IMR-90 (cell line): Measurements from ENCODE around the gene GJD2. TPM values are rescaled to one million over a fixed set of nuclear protein-coding genes. Genes with fewer than 3 reads are reported as not detected.

Source experiments
- ATAC-seq: fragments of 200-7000 bp; cut with Tn5 transposase; 2 replicates; pipeline ENCODE4 v1.9.1; 2020; ENCODE audit warnings: low read depth, mild to moderate bottlenecking, moderate library complexity
- BruUV-seq: library from RNA; stranded (reverse); fragments of 400-500 nt; replicated peaks from 2 replicates; lab custom pipeline; 2021; lab: Mats Ljungman, UMichigan
- CTCF ChIA-PET: fragments of 300-600 bp; formaldehyde crosslinking; extraction: SDS; loops from one replicate; lab custom pipeline; 2021; ENCODE audit warnings: antibody characterized with exemption; lab: Yijun Ruan, JAX
- POLR2A ChIA-PET: fragments of 300-600 bp; sonication (Branson Sonifier 250); formaldehyde crosslinking; loops from one replicate; lab custom pipeline; 2022; ENCODE audit warnings: antibody characterized with exemption; ENCODE audit not compliant: unreplicated experiment; lab: Charles Lee
- DNase-seq: peaks from one replicate; pipeline ENCODE4 v3.0.0; 2013
- H2AFZ ChIP-seq: replicated peaks from 2 replicates; pipeline ENCODE3; 2013; ENCODE audit warnings: low read length, mild to moderate bottlenecking; ENCODE audit not compliant: poor library complexity
- H2AK5ac ChIP-seq: 2 replicates; pipeline ENCODE4 v1.6.1; 2013; ENCODE audit warnings: low read depth, low read length, inconsistent platforms
- H2AK9ac ChIP-seq: replicated peaks from 2 replicates; pipeline ENCODE3; 2013; ENCODE audit warnings: mild to moderate bottlenecking, low read depth, low read length, moderate library complexity; ENCODE audit not compliant: poor library complexity
- H2BK120ac ChIP-seq: 2 replicates; pipeline ENCODE4 v1.6.1; 2013; ENCODE audit warnings: low read depth, low read length, inconsistent platforms
- H2BK15ac ChIP-seq: 3 replicates; pipeline ENCODE4 v1.6.1; 2013; ENCODE audit warnings: low read depth, low read length, inconsistent platforms
- H2BK20ac ChIP-seq: 2 replicates; pipeline ENCODE4 v1.6.1; 2013; ENCODE audit warnings: low read depth, mild to moderate bottlenecking, inconsistent platforms, low read length, moderate library complexity
- H2BK5ac ChIP-seq: 2 replicates; pipeline ENCODE4 v1.6.1; 2013; ENCODE audit warnings: mild to moderate bottlenecking, low read depth, low read length, inconsistent platforms; ENCODE audit not compliant: poor library complexity, severe bottlenecking
- H3K14ac ChIP-seq: replicated peaks from 2 replicates; pipeline ENCODE4 v1.6.1; 2013; ENCODE audit warnings: low read depth, low read length, inconsistent platforms
- H3K18ac ChIP-seq: 2 replicates; pipeline ENCODE4 v1.6.1; 2013; ENCODE audit warnings: low read depth, low read length, control low read depth
- H3K23ac ChIP-seq: 2 replicates; pipeline ENCODE4 v1.6.1; 2013; ENCODE audit warnings: low read depth, low read length, inconsistent platforms
- H3K27ac ChIP-seq: 2 replicates; pipeline ENCODE4 v1.5.1; 2013; ENCODE audit warnings: mild to moderate bottlenecking, control low read depth, low read length; ENCODE audit not compliant: insufficient read depth
- H3K27me3 ChIP-seq: 2 replicates; pipeline ENCODE4 v1.6.1; 2013; ENCODE audit warnings: low read length; ENCODE audit not compliant: control insufficient read depth, insufficient read depth
- H3K36me3 ChIP-seq: 2 replicates; pipeline ENCODE4 v1.6.1; 2013; ENCODE audit warnings: low read length, mixed read lengths; ENCODE audit not compliant: control insufficient read depth, insufficient read depth
- H3K4ac ChIP-seq: 2 replicates; pipeline ENCODE4 v1.6.1; 2013; ENCODE audit warnings: low read depth, low read length, inconsistent platforms
- H3K4me1 ChIP-seq: 2 replicates; pipeline ENCODE4 v1.6.1; 2013; ENCODE audit warnings: low read length, mixed read lengths; ENCODE audit not compliant: control insufficient read depth, insufficient read depth
- H3K4me2 ChIP-seq: 2 replicates; pipeline ENCODE4 v1.6.1; 2013; ENCODE audit warnings: low read depth, mild to moderate bottlenecking, control low read depth, low read length, moderate library complexity
- H3K4me3 ChIP-seq: 2 replicates; pipeline ENCODE4 v1.5.1; 2013; ENCODE audit warnings: low read depth, mild to moderate bottlenecking, control low read depth, low read length, moderate library complexity; ENCODE audit not compliant: insufficient read depth
- H3K56ac ChIP-seq: 2 replicates; pipeline ENCODE4 v1.6.1; 2013; ENCODE audit warnings: low read length, inconsistent platforms; ENCODE audit not compliant: insufficient read depth; ENCODE audit errors: extremely low read depth
- H3K79me1 ChIP-seq, 2 experiments: 2 replicates each; pipeline ENCODE4 v1.6.1; 2013; ENCODE audit warnings: low read length in 2 of 2, inconsistent platforms in 1 of 2, low read depth in 1 of 2
- H3K9ac ChIP-seq: 2 replicates; pipeline ENCODE4 v1.6.1; 2013; ENCODE audit warnings: low read depth, low read length, control low read depth
- H3K9me1 ChIP-seq: 2 replicates; pipeline ENCODE4 v1.6.1; 2013; ENCODE audit warnings: low read length, inconsistent platforms; ENCODE audit not compliant: insufficient read depth
- H3K9me3 ChIP-seq: 2 replicates; pipeline ENCODE4 v1.6.1; 2013; ENCODE audit warnings: low read length; ENCODE audit not compliant: control insufficient read depth, insufficient read depth
- H4K20me1 ChIP-seq: 2 replicates; pipeline ENCODE4 v1.6.1; 2013; ENCODE audit warnings: low read length, inconsistent platforms; ENCODE audit not compliant: insufficient read depth
- H4K5ac ChIP-seq: 2 replicates; pipeline ENCODE4 v1.6.1; 2013; ENCODE audit warnings: mild to moderate bottlenecking, low read depth, low read length, control low read depth
- H4K8ac ChIP-seq, 2 experiments: 2 replicates each; pipeline ENCODE4 v1.6.1; 2013; ENCODE audit warnings: low read depth in 2 of 2, low read length in 2 of 2, control low read depth in 1 of 2, inconsistent platforms in 1 of 2
- H4K91ac ChIP-seq: 2 replicates; pipeline ENCODE4 v1.6.1; 2013; ENCODE audit warnings: low read depth, low read length, inconsistent platforms; ENCODE audit not compliant: insufficient read depth
- BHLHE40 ChIP-seq: fragments of 150-350 bp; IDR thresholded peaks from 2 replicates; pipeline ENCODE4 v1.6.1; 2016; ENCODE audit warnings: mild to moderate bottlenecking, low read depth, low read length
- CEBPB ChIP-seq: IDR thresholded peaks from 2 replicates; pipeline ENCODE4 v1.6.1; 2012; ENCODE audit warnings: low read depth, low read length, improper control_type of control experiment
- CHD1 ChIP-seq: IDR thresholded peaks from 2 replicates; pipeline ENCODE4 v1.6.1; 2012; ENCODE audit warnings: low read depth, low read length, improper control_type of control experiment
- CTCF ChIP-seq: conservative IDR thresholded peaks from 2 replicates; pipeline ENCODE4 v1.5.1; 2012; ENCODE audit warnings: mild to moderate bottlenecking, low read depth, low read length, improper control_type of control experiment
- FOS ChIP-seq: fragments of 150-350 bp; IDR thresholded peaks from 2 replicates; pipeline ENCODE4 v1.6.1; 2016; ENCODE audit warnings: low read depth, low read length
- MXI1 ChIP-seq: IDR thresholded peaks from 2 replicates; pipeline ENCODE4 v1.6.1; 2012; ENCODE audit warnings: low read depth, mild to moderate bottlenecking, low read length, moderate library complexity, borderline replicate concordance
- NFE2L2 ChIP-seq: fragments of 150-350 bp; IDR thresholded peaks from 2 replicates; pipeline ENCODE4 v1.6.1; 2016; ENCODE audit warnings: low read depth, mild to moderate bottlenecking, low read length
- RCOR1 ChIP-seq: IDR thresholded peaks from 2 replicates; pipeline ENCODE4 v1.6.1; 2012; ENCODE audit warnings: mild to moderate bottlenecking, low read length, improper control_type of control experiment; ENCODE audit not compliant: insufficient replicate concordance
- SMC3 ChIP-seq: fragments of 150-350 bp; IDR thresholded peaks from 2 replicates; pipeline ENCODE4 v1.6.1; 2016; ENCODE audit warnings: low read depth, mild to moderate bottlenecking, antibody characterized with exemption, low read length, moderate library complexity
- WGBS, 2 experiments: methylation state at CpG; one replicate each; pipeline versions ENCODE4 v1.1.5 to v1.1.7; 2013; ENCODE audit warnings: missing lambda C conversion rate in 2 of 2; ENCODE audit not compliant: insufficient read length in 1 of 2; ENCODE audit errors: extremely low coverage in 2 of 2; 5-methylcytosine and 5-hydroxymethylcytosine counted together
- dilution Hi-C: fragments of 300-500 bp; cut with HindIII; formaldehyde crosslinking; loops from one replicate; pipeline ENCODE4 v1.14.3; 2018; ENCODE audit warnings: low sequenced_read_pairs; ENCODE audit not compliant: unreplicated experiment
- in situ Hi-C: fragments of 300-500 bp; cut with MboI; formaldehyde crosslinking; loops from 3 replicates; pipeline ENCODE4 v1.14.3; 2019; ENCODE audit warnings: low sequenced_read_pairs, inconsistent platforms, mixed read lengths
- intact Hi-C: fragments of 100-400 bp; cut with micrococcal nuclease; formaldehyde crosslinking; loops from 2 replicates; pipeline ENCODE4 v1.10.0; 2022
- polyA plus RNA-seq, 3 experiments: library from polyadenylated mRNA; depleted of rRNA; stranded (reverse); fragments of >200 nt; gene quantifications; 2 replicates each; pipeline ENCODE4 v1.2.3, GENCODE V29; 2012; ENCODE audit warnings: low replicate concordance in 1 of 3
- total RNA-seq: library from RNA; depleted of rRNA; stranded (reverse); fragments of >200 nt; gene quantifications from 2 replicates; pipeline ENCODE4 v1.2.3, GENCODE V29; 2012
- TF ChIP-seq, protein P1 (sequence below): fragments of 150-350 bp; IDR thresholded peaks from 2 replicates; pipeline ENCODE4 v1.6.1; 2017; ENCODE audit warnings: mild to moderate bottlenecking, antibody characterized with exemption, low read length, low read depth
- TF ChIP-seq, protein P2 (sequence below): fragments of 150-350 bp; IDR thresholded peaks from 2 replicates; pipeline ENCODE4 v1.6.1; 2016; ENCODE audit warnings: low read depth, mild to moderate bottlenecking, low read length, moderate library complexity, borderline replicate concordance

GJD2 gene
- total and polyA plus RNA-seq, 2 of the 4 experiments (the other 2 are of a cell fraction), result not detected

GRCh38 chr15:34759347-34759746 is 4.5 kb upstream of the GJD2 start:
- Histone ChIP-seq H3K4ac (no peak overlapping the region), H3K4me2 (no peak overlapping the region), H3K4me1 (no peaks in the 10 kb centered on the region), H4K91ac (no peak overlapping the region), H2BK15ac (no peak overlapping the region), H3K9me1 (no peaks in the 10 kb centered on the region), H2BK20ac (no peak overlapping the region), H3K36me3 (no peaks in the 10 kb centered on the region), H4K20me1 (no peaks in the 10 kb centered on the region), H3K9me3 (peaks cover 2% of the 10 kb centered on the region; the same call in 1 of the 2 replicates), H2AK9ac (no peak overlapping the region), H2BK5ac (no peak overlapping the region), H3K79me1 (no peaks in the 10 kb centered on the region), H3K4me3 (no peak overlapping the region), H2AK5ac (no peak overlapping the region), H3K14ac (no peak overlapping the region), H3K27ac (no peak overlapping the region), H4K5ac (no peak overlapping the region), H2BK120ac (no peak overlapping the region), H2AFZ (no peak overlapping the region), H3K23ac (no peak overlapping the region), H3K27me3 (peaks cover 44% of the 10 kb centered on the region), H3K56ac (no peak overlapping the region), H3K9ac (no peak overlapping the region), H4K8ac (no peak overlapping the region), H3K18ac (no peak overlapping the region)
- ChIA-PET POLR2A (no interaction called here), CTCF (no interaction called here)
- ATAC-seq (no peak), DNase-seq (no peak)
- intact Hi-C loops (no loop called here), dilution Hi-C loops (no loop called here), in situ Hi-C loops (no loop called here)
- no TSS peak for BruUV-seq
- no CpG with 5 or more reads among the region's 3 CpGs for WGBS, 2 experiments
- TF ChIP-seq, protein P1, sequence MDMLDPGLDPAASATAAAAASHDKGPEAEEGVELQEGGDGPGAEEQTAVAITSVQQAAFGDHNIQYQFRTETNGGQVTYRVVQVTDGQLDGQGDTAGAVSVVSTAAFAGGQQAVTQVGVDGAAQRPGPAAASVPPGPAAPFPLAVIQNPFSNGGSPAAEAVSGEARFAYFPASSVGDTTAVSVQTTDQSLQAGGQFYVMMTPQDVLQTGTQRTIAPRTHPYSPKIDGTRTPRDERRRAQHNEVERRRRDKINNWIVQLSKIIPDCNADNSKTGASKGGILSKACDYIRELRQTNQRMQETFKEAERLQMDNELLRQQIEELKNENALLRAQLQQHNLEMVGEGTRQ, result no peak
- no peak for TF ChIP-seq CHD1
- no peak for TF ChIP-seq SMC3
- no peak for TF ChIP-seq FOS
- TF ChIP-seq MXI1, result no peak
- no peak for TF ChIP-seq RCOR1
- TF ChIP-seq BHLHE40, result no peak
- TF ChIP-seq, protein P2, sequence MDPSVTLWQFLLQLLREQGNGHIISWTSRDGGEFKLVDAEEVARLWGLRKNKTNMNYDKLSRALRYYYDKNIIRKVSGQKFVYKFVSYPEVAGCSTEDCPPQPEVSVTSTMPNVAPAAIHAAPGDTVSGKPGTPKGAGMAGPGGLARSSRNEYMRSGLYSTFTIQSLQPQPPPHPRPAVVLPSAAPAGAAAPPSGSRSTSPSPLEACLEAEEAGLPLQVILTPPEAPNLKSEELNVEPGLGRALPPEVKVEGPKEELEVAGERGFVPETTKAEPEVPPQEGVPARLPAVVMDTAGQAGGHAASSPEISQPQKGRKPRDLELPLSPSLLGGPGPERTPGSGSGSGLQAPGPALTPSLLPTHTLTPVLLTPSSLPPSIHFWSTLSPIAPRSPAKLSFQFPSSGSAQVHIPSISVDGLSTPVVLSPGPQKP, result no peak
- TF ChIP-seq CTCF, result no peak
- no peak for TF ChIP-seq CEBPB
- TF ChIP-seq NFE2L2, result no peak
